SK-N-SH (cell line): ENCODE measurements around the gene MBNL1.

ENCODE experiments used
- CTCF ChIP-seq: fragments of 200-600 bp; sonication (generic); IDR thresholded peaks from 2 replicates; pipeline ENCODE4 v1.6.1; 2017; ENCODE audit warnings: antibody characterized with exemption, mild to moderate bottlenecking, moderate library complexity
- EP300 ChIP-seq, 2 experiments: IDR thresholded peaks; 2 replicates each; pipeline versions ENCODE4 v1.4.0 to v1.6.1; 2012; ENCODE audit warnings: borderline replicate concordance in 1 of 2, low read depth in 1 of 2, low read length in 1 of 2
- EZH2phosphoT487 ChIP-seq: fragments of 200-600 bp; sonication (generic); IDR thresholded peaks from 2 replicates; pipeline ENCODE4 v1.6.1; 2017; ENCODE audit warnings: low read depth, mixed run types, mild to moderate bottlenecking, antibody characterized with exemption, moderate library complexity, borderline replicate concordance
- IRF3 ChIP-seq: fragments of 150-350 bp; IDR thresholded peaks from 2 replicates; pipeline ENCODE4 v1.6.1; 2016; ENCODE audit warnings: mild to moderate bottlenecking, low read depth, low read length
- MXI1 ChIP-seq: IDR thresholded peaks from 2 replicates; pipeline ENCODE4 v1.6.1; 2012; ENCODE audit warnings: mild to moderate bottlenecking, low read depth, low read length, improper control_type of control experiment
- PBX3 ChIP-seq: IDR thresholded peaks from 2 replicates; pipeline ENCODE4; 2012
- RCOR1 ChIP-seq: fragments of 150-350 bp; IDR thresholded peaks from 2 replicates; pipeline ENCODE4 v1.6.1; 2017; ENCODE audit warnings: antibody characterized with exemption, low read length
- REST ChIP-seq: IDR thresholded peaks from 2 replicates; pipeline ENCODE4 v1.6.1; 2012; ENCODE audit warnings: mild to moderate bottlenecking, low read depth, low read length, moderate library complexity
- SMC3 ChIP-seq: IDR thresholded peaks from 2 replicates; pipeline ENCODE4 v1.6.1; 2012; ENCODE audit warnings: low read depth, low read length, improper control_type of control experiment
- USF2 ChIP-seq: fragments of 150-350 bp; IDR thresholded peaks from 2 replicates; pipeline ENCODE4 v1.6.1; 2017; ENCODE audit warnings: antibody characterized with exemption, low read length, low read depth, borderline replicate concordance
- YY1 ChIP-seq: IDR thresholded peaks from 2 replicates; pipeline ENCODE4 v1.4.0; 2012; ENCODE audit warnings: low read depth, mild to moderate bottlenecking

GRCh38 chr3:152352554-152352953 lies 83.8 kb downstream of the MBNL1 start:
- TF ChIP-seq CTCF (no peak), REST (no peak), EZH2phosphoT487 (no peak), PBX3 (no peak), RCOR1 (no peak), YY1 (no peak), USF2 (no peak), EP300 (IDR thresholded peaks at IDR 0.05; ENCODE audit: borderline replicate concordance in 1 of 2, low read depth in 1 of 2, low read length in 1 of 2) (no peak), IRF3 (no peak), MXI1 (no peak), SMC3 (no peak)
